Measurements from ENCODE around the gene OGFOD2. TPM values are rescaled to one million over a fixed set of nuclear protein-coding genes. Genes with fewer than 3 reads are reported as not detected.

The OGFOD2 gene
- total RNA-seq, 1 donor from 2014 or later, result 24.5 TPM

DNA sequence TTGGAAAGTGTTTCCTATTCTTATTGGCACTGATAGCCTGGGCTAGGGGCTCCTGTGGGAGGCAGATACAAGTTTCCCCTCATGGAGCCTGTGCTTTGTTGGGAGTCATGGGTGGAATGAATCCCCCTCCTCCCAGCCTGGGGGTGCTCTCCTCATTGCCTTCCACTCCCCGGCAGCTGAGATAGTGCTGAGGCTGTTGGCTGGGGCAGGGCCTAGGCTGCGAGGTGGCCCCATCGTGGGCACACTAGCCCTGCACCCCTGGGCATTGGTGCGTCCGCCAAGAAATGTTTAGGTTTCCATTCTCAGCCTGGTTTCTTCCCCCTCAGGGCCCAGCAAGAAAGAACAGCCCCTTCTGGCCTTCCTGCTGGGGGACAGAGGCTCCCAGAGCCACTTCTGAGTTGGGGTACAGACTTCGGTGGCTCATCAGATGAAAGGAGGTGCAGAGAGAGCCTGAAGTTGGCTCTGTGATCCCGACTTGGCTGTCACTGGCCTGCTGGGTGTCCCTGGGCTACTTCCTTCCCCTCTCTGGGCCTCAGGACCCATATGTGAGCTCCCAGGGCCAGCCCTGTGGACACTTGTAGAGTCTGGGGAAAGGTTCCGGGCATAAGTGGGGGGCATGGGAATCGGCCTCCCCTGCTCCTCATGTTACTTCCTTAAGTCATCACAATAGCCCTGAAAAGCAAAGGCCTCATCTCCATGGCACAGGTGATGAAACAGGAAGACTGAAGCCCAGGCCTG lies 2.8 kb downstream of the OGFOD2 start:
- no peak for DNase-seq (ENCODE audit: low spot score)

DNA sequence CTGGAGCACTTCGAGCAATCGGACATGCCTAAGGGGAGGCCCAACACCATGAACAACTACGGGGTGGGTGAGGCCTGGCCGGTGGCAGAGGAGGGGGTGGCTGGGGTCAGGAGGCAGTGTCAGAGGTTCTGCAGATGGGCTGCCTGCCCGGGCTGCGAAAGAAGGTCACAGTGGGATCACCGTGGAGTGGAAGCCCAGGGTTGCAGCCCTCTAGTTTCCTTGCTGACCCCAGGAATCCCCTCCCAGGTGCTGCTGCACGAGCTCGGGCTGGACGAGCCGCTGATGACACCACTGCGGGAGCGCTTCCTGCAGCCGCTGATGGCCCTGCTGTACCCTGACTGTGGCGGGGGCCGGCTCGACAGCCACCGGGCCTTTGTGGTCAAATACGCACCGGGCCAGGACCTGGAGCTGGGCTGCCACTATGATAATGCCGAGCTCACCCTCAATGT lies 3.5 kb downstream of the OGFOD2 start:
- no peak for DNase-seq (ENCODE audit: low spot score)

DNA sequence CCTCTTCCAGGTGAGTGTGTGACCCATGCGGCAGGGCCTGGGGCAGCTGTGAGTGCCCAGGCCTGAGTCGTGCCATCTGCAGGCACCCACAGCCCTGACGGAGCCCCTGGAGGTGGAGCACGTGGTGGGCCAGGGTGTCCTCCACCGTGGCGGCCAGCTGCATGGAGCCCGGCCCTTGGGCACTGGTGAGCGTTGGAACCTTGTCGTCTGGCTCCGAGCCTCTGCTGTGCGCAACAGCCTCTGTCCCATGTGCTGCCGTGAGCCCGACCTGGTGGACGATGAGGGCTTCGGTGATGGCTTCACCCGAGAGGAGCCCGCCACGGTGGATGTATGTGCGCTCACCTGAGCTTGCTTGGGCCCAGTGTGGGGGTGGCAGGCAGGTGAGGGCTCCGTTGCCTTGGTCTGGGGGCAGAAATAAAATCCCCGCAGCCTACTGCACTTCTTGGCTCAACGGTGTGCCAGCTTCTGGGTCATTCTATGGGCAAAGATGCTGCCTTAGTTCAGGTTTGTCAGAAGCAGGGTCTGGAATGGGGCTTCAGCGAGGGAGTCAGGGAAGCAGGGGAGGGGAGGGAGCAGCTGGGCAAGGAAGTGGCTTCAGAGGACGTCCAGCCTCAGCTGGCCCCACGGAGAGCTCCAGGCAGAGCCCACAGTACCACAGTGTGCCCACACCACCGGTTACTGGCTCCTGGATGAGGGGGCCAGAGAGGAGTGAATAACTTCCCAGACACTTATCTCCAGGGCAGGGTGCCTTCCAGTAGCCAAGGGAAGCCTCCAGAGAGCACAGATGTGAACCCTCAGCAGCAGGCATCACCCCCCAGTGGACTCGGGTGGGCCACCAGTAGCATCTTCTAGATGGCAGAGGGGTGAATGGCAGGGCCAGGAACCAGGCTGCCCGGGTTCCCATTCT lies 4.2 kb downstream of the OGFOD2 start:
- no peak for DNase-seq (ENCODE audit: low spot score)

DNA sequence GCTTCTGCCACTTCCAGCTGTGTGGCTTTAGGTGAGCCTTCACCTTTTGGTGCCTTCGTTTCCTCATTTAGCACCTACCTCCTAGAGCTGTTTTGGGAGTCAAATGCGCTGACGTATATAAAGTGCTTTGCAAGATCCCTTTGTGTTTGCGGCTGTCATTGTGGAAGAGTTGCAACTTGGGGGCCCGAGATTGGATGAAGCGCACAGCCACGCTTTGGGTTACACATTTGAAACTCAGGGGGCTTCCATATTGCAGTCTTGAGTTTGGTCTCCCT lies 4.8 kb downstream of the OGFOD2 start:
- no peak for DNase-seq (ENCODE audit: low spot score)

DNA sequence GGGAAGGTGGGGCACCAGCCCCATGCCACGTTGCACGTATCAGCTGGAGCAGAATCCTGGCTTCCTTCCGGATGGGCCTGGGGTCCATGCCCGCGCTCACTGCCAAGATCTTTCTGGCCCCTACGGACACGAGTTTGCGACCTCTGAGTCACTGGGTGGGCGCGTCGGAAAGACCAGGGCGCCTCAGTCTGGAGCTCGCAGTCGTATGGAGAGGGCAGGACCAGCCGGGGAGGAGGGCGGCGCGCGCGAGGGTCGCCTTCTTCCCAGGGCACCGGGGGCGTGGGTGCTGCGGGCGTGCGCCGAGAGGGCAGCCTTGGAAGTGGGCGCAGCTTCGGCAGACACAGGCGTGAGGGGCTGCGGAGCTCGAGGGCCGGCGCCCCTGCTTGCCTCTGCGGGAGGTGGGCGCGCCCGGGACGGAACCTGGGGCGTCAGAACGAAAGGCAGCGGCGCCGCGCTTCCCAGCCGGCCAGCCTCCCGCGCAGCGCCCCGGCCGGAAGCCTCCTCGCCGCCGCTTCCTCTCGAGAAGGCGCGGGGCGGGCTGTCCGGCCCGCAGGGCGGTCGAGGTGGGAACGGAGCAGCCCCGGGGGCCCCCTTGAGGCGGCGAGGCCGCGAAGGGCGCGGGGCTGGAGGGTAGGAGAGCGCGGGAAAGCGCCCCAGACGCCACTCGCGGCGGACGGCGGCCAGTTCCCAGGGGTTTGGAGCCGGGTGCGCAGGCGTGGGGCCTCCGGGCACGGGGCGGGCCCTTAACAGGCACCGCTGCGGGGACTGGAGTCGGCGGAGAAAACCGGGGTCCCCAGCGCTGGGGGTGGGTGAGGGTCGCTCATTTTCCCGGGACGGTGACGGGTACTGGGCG lies 5.4 kb downstream of the OGFOD2 start, which contains the start of gene ARL6IP4:
Gene ARL6IP4 (plus strand): TSS at position 499 of the 853 bp plus-strand sequence. CDS start 459 bp downstream, outside the sequence.
- no peak for DNase-seq (ENCODE audit: low spot score)

DNA sequence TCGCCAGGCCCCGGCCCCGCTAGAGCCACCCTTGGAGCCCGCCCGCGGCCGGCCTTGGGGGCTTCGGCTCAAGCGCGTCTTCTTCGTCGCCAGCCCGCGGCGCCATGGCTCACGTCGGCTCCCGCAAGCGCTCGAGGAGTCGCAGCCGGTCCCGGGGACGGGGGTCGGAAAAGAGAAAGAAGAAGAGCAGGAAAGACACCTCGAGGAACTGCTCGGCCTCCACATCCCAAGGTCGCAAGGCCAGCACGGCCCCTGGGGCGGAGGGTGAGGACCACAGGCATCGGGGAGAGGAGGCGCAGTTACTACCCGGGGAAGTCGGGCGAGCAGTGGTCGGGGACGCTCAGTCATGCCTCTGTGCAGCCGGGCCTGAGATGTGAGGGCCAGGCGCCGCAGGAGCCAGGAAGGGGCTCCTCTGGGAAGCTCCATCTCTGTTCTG lies 6.0 kb downstream of the OGFOD2 start:
- DNase-seq (ENCODE audit: low spot score), result no peak

DNA sequence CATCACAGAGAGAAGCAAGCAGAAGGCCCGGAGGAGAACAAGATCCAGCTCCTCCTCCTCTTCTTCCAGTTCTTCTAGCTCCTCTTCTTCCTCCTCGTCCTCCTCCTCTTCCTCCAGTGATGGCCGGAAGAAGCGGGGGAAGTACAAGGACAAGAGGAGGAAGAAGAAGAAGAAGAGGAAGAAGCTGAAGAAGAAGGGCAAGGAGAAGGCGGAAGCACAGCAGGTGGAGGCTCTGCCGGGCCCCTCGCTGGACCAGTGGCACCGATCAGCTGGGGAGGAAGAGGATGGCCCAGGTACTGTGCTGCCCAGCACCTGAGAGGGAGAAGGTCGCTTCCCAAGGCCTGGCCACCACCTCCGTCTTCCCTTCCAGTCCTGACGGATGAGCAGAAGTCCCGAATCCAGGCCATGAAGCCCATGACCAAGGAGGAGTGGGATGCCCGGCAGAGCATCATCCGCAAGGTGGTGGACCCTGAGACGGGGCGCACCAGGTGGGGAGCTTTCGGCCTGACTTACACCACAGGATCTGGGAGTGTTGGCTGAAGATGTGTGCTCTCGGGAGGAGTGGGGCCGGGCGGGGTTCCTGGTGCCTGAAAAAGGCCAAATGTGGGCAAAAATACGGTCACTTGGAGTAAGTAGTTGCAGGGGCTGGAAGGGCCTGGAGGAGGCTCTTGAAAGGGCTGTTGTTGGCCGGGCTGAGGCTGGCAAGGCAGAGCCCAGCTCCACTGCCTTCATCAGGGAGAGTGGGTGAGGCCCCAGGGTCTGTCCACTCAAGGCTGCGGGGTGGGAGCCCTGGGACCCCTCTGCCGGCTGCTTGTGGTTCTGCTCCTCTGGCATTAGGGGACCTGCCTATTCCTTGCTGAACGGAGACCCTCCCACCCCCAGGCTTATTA lies 6.8 kb downstream of the OGFOD2 start:
- DNase-seq (ENCODE audit: low spot score), result no peak

DNA sequence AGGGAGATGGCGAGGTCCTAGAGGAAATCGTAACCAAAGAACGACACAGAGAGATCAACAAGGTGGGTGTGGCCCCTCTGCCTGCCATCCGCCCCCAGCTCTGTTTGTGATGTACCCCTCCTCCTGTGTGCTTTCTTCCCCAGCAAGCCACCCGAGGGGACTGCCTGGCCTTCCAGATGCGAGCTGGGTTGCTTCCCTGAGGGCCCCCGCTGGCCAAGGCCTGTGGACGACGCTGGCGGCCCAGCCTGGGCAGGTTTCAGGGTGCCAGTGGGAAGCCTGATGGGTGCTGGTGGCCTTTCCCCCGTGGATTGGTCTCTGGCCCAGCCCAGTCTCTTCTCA lies 7.4 kb downstream of the OGFOD2 start:
- no peak for DNase-seq (ENCODE audit: low spot score)

DNA sequence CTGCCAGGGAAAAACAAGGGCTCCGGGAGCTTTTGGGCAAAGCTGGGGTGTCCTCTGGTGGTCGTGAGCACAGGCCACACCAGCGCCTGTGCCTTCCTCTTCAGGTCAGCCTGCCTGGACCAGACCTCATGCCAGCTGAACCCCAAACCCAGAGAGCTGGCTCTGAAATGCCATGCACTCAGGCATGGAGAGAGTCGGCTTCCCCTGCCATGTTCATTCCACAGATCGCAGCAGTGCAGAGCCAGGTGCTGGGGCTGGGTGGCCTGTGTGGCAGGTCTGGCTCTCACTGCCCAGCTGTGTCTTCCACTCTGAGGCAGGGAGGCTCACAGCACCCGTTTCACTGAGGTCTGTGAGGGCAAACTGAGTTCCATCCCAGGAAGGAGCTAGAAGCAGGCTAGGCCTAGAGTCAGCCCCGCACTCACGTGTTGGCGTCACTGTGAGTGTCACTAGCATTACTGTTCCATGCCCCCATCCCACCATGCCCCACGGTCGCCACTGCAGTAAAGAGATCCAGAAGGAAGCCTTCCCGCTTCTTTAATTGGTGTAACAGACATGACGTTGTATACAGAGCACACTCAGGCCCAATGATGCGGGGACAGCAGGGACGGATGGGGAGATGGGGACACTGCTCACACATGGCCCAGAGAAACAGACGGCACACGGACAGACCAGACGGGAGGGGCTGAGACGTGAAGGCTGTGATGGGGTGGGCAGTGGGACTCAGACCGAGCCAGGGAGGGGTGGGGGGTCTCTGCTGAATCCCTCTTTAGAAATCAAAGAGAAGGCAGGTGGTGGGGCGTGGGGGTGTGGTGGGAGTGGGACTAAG lies 8.1 kb downstream of the OGFOD2 start:
- no peak for DNase-seq (ENCODE audit: low spot score)

DNA sequence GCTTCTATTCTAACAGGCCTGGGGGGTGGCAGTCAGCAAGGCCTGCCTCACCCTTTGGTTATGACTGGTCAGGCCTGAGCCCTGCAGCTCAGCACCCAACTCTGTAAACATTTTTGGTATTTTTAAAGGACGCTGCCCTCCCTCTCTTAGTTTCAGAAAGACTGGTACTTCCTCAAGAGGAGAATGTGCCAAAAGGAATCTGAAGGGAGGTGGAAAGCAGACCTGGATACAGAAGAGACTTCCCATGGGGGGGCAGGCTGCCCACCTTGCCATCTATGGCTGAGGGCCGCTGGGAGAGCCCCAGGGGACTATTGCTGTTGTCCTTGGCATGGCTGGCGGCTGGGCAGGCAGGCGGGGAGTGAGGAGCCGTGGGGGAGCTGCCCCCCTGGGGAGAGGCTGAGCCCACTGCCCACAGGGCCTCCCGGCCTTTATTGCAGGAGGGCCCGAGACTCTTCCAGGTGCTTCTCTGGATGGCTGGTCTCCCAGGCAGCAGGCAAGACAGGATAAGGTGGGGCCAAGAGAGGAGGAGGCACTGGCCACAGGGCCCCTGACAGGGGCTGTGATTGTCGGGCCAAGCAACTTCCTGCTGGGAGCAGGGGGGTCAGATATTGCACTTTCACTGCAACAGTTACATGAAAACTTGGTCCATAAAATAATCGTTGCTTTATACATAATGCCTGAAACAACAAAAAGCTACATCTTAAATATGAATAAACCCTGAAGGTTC lies 8.9 kb downstream of the OGFOD2 start:
- no peak for DNase-seq (ENCODE audit: low spot score)

DNA sequence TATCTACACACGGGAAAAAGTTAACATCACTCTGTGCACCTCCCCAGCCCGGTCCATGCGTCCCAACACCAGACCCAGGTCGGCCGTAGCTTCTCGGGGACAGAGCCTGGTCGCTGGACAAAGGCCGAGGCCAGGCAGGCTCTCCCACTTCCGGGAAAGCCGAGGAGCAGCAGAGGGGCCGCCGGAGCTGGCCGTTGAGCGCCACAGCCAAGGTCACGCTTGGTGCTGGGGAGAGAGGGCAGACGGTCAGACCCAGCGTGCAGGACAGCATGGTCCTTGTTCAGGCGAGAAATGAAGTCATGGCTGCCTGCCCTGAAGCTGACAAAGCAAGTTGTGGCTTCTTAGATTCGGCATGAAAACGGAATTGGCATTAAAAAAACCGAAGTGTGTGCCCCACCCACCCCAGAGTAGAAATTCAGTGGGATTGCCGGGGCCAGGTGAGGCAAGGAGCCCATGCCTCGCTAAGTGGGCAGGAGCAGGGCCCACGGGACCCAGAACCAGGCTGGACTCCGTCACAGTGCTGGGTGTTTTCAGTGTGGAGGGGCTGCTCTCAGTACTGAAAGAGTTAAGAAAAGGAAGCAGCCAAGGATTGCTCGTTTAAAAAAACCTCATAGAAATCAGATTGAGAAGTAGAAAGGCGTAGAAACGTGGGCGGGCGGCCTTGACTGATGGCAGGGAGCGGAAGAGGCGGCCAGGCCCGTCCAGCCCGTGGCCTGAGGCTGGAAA lies 9.7 kb downstream of the OGFOD2 start:
- no peak for DNase-seq (ENCODE audit: low spot score)

DNA sequence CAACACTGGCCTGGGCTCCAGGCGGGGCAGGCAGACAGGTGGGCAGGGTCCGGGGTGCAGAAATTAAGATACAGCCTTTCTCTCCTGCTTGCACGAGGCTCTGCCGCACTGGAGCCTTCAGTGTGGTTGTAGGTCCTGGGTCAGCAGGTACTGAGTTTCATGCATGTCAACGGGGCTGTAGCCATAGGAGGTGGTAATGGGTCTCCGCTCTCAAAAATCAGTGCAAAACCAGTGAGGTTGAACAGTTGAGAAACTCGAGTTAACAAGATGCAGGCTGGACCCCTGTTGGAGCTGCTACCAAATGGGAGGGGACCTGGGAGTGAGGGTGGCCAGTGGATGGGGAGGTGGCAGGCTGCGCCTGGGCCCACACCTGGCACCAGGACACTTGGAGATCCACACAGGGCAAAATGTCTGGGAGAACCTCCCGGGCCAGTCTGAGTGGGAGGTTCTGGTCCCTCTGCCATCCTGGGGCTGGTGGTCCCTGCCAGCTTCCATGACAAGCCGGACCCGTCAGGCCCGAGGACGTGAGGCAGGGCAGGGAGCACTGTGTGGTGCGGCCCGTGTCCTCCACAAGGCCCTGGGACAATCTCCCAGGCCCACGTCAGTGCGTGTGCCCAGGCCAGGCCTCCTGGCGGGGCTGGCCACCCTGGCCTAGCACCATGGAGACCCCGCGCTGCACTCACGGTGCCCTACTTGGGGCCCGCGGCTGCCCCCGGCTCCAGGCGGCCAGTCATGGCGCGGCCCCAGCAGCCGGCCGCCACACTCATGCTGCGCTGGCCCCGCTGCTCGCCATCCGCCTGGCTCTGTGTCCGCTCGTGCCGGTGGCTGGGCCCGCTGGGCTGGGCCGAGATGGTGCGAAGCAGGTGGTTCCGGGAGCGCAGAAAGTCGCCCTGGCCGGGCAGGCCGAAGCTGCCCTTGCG lies 10.6 kb downstream of the OGFOD2 start:
- DNase-seq (ENCODE audit: low spot score), result no peak

DNA sequence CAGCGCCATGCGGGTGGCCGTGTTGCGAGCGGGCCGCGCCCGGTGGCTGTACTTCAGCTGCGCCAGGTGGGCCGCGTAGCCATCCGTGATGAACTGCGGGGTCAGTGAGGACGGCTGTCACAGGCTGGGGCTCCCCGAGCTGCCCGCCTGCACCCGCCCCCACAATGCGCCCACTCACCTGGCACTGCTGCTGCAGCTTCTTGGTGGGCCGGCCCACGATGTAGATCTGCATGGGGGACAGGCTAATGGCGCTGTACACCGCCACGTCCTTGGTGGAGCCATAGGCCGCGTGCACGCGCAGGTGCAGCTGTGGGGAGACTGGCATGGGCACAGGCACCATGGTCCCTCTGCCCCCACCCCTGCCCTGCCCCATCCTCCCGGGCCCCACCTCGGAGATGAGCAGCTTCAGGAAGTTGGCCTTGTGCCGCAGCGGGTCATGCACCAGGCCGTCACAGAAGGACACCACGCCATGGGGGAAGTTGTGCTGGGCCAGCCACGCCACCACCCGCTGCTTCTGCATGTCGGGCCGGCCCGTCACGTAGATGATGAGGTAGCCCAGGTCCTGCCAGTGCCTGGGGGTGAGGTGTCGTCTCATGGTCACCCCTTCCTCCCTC lies 11.3 kb downstream of the OGFOD2 start:
- DNase-seq (ENCODE audit: low spot score), result no peak

DNA sequence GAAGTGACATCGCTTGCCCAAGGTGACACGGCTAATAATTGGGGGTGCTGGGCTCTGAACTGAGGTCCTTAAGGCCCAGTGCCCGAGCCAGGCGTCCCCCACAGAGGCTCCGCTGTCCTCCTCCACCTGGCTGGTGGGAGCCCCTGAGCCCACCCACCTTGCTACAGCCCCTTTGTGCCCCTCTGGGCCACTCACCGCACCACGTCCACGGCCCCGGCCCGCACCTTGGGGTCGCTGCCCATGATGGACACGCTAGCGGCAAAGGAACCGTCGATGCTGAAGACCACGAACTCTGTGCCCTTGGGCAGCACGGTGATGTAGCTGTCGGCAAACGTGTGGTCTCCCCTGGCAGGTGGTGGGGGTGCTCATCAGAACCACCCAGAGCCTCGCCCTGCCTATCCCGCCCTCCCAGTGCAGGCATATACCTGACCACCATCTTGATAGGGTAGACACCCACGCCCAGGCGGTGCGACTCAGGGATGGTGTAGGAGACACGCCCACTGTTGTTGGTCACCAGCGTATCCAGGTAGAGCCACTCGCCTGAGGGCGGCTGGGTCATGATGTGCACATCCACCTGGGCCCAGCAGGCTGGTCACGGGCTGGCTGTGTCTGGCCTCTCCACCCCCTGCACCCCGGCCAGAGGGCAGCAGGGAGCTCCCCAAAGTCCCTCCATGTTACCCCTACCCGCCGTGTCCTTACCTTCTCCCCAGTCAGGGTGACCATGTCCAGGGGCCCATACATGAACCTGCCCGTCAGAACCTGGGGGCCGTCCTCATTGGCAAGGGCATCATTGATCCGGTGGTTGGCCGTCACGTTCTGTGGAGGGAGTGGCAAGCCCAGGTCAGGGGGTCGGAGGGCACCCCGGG lies 12.3 kb downstream of the OGFOD2 start:
- DNase-seq (ENCODE audit: low spot score), result no peak

DNA sequence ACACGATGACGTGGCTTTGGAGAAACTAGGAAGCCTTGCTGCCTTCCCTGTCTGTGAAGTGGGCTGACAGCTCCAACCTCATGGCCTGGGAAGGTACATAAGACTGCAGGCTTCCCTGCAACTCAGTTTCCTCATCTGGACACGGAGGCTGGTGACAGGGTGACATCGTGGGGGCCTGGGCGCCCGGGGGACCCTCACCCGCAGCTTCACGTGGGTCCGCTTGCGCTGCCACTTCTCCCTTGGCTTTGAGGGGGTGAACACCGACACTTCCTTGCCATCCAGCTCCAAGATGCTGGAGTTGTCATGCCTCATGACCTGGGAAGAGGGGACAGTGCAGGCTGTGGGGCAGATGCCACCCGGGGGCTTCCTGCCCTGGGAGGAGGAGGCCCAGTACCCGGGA lies 13.0 kb downstream of the OGFOD2 start:
- no peak for DNase-seq (ENCODE audit: low spot score)

DNA sequence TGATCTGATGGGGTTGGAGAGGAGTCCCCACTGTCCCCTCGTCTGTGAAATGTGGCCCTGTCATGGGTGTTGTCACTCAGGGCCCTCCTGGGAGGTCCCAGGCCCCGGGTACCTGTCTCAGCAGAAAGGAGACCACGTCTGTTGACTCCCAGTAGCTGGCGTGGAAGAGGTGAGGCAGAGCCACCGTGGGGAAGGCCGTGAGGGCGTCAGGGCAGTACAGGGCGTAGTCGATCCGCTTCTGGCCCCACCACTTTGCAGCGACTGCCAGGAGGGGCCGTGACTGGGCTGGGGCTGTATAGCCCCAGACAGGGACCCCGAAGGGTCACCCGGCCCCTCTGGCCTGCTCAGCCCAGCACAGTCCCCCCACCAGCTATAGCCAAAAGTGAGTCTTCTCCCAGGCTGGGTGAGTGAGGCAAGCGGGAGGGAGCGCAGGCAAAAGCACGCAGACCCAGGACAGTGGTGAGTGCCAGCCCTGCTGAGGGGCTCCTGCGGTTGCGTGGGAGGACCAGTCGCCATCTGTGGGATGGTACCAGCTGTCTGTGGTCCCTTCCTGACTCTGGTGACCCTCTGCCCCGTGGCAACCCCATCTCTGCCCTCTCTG lies 13.7 kb downstream of the OGFOD2 start:
- DNase-seq (ENCODE audit: low spot score), result no peak

Data from ureter (tissue), 1 donor.